ENCODE data around the gene CHTF18.

The CHTF18 gene

DNA sequence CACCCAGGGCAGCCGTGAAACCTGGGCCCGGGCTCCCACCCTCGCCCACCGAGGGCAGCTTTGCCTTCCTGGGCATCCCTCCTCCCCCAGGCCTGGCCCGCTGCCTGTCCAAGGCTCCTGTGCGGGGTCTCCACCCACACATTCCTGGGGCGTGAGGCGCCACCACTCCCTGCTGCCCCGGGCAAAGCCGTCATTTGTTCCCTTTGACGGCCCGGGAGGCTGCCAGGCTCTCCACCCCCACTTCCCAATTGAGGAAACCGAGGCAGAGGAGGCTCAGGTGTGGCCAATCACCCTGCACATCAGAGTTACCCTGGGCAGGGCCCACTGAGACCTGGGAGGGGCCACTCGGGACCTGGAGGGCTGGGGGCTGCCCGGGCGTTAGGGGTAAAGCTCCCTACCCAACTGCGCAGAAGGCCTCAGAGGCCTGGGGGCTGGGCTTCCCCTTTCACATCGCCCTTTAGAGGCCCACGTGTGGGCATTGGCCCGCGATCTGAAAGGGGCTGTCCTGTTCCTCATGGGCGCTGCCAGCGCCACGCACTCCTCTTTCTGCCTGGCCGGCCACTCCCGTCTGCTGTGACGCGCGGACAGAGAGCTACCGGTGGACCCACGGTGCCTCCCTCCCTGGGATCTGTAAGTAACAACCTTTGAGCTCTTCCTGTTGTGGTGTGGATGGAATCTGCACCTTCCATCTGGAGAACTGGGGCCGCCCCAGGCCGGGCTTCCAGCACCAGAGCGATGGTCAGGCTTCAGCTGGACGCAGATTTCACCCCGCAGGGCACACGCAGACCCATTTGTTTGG is 27.7 kb upstream of the CHTF18 start, which contains the start of gene MSLN:
TSS of gene MSLN (plus strand) at position 190 of the 799 bp plus-strand sequence. CDS start 1,947 bp downstream, outside the sequence.
- DNase-seq (ENCODE audit: low spot score) = no peak

DNA sequence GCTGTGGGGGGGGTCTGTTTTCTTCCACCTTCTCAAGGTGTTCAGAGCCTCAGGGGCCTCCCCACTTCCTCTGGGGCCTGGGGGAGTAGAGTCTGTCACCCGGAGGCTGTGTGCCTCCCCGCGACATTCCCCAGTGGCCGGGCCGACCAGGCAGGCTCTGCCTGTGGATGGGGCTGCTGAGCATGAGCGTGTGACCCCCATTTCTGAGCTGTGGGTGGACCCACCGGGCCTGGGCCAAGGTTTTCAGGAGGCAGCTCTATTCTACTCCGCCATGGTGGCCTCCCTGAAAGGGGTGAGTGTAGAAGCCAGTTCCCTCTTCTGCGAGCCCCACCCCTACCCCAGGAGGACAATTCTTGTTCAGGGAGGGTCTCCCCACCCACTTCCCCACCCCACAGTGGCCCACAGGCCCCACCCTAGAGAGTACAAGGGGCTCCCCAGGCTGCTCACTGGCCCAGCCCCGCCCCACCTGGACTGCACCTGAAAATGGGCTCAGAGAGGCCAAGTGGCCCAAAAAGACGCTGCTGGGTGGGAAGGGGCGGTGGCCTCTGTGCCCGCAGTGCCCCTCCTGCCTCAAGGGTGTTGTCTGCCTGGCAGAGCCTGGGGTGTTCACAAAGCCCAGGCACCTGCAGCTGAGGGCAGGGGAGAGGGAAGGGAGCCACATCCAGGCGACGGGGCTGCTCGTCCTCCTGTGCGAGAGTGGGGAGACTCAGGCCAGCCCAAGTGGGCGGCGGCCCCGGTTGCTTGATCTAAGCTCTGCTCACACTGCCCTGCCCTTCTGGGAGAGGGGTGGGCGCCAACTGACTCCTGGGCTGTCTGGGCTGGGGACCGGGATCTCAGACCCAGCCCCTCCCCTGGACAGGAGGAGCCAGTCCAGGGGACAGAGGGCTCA is 26.6 kb upstream of the CHTF18 start:
- DNase-seq (ENCODE audit: low spot score) = no peak

DNA sequence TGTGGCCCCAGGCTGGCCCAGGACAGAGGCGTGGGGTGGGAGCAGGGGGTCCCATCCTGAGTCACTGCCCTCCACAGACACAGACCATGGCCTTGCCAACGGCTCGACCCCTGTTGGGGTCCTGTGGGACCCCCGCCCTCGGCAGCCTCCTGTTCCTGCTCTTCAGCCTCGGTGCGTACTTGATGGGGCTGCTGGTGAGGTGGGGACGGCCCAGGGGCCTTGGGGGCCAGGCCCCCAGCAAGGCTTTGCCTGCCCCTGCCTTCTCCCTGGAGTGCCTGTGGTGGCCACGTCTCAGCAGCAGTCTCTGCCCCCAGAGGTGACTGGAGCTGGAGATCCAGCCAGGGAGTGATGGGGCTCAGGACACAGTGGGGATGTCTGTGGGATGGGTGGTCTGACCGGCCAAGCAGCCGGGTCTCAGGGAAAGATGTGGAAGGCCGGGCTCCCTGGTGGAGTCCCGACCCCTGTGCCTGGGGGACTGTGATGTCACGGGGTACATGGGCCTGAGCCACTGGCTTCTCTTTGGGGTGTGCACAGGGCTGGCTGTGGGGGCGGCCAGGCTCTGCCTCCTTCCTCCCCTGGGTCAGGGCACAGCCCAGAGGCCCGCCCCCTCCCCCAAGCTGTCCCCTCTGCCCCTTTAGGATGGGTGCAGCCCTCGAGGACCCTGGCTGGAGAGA is 25.7 kb upstream of the CHTF18 start:
- DNase-seq (ENCODE audit: low spot score) = no peak

DNA sequence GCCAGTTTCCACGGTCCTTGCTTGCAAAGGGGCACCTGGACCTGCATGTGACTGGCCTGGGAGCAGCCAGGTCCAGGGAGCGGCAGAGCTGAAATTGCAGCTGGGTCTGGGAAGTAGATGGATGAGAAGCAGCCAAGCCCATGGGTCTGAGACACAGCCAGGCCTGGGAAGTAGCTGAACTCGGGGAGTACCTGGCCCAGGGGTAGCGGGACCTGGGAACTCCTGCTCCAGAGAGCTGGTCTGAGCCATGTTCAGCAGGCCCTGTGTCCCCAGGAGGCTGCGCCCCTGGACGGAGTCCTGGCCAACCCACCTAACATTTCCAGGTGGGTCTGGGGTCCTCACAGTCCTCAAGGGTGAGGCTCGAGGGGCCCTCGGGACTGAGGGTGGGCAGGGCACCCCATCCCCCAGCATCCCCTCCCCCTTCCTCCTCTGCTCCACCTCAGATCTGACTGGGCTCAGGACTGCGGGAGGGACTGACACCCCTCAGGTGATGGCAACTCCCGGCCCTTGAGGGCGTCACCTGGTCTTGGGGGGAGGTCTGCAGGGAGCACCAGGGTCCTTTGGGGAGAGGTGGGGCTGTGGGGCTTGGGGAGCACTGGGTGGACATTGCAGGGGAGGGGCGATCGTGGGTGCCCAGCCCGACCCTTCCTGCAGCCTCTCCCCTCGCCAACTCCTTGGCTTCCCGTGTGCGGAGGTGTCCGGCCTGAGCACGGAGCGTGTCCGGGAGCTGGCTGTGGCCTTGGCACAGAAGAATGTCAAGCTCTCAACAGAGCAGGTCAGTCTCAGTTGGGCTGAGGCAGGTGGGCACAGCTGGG is 24.8 kb upstream of the CHTF18 start:
- DNase-seq (ENCODE audit: low spot score) = no peak

DNA sequence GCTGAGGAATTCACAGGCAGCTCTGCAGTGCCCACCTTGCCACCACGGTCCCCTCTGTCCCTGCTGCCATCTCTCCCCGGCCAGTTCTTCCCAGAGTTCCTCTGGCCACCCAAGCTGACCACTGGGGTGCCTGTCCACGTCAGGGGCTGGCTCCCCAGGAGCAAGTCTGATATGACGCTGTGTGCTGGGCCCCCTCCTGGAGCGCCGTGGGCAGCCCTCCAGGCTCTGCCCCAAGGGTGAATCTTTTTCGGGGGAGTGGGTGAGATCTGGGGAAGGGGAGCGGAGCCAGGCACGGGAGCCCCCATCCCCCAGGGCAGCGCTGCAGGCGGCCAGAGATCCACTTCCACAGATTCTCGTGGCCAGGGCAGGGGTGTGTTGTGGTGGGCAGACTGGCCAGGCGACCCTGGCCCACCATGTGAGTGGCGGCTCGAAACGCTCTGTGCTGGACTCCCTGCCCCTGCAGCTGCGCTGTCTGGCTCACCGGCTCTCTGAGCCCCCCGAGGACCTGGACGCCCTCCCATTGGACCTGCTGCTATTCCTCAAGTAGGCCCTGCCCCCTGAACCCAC is 24.2 kb upstream of the CHTF18 start:
- no peak for DNase-seq (ENCODE audit: low spot score)

DNA sequence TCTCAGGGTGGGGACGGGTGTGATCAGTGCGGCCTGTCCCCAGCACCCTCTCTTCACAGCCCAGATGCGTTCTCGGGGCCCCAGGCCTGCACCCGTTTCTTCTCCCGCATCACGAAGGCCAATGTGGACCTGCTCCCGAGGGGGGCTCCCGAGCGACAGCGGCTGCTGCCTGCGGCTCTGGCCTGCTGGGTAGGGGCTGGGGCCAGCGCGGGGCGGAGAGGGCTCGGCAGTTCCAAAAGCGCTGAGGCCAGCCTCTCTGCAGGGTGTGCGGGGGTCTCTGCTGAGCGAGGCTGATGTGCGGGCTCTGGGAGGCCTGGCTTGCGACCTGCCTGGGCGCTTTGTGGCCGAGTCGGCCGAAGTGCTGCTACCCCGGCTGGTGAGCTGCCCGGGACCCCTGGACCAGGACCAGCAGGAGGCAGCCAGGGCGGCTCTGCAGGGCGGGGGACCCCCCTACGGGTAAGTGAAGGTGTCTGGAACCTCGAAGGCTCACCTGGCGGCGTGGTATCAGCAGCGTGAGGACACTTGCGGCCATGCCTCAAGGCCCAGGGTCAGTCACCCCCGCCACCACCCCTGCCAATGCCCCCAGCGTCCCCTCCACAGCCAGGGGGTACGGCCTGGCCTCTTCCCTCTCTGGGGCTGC is 23.5 kb upstream of the CHTF18 start:
- DNase-seq (ENCODE audit: low spot score) = no peak

DNA sequence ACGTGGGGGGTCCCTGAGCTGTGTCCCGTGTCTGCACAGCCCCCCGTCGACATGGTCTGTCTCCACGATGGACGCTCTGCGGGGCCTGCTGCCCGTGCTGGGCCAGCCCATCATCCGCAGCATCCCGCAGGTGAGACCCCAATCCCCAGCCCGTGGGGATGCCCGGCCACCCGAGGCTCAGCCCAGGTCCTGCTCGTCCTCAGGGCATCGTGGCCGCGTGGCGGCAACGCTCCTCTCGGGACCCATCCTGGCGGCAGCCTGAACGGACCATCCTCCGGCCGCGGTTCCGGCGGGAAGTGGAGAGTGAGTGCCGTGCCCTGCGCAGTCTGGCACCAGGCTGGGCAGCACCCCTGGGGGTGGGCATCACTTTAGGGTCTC is 22.9 kb upstream of the CHTF18 start:
- DNase-seq (ENCODE audit: low spot score) = no peak

DNA sequence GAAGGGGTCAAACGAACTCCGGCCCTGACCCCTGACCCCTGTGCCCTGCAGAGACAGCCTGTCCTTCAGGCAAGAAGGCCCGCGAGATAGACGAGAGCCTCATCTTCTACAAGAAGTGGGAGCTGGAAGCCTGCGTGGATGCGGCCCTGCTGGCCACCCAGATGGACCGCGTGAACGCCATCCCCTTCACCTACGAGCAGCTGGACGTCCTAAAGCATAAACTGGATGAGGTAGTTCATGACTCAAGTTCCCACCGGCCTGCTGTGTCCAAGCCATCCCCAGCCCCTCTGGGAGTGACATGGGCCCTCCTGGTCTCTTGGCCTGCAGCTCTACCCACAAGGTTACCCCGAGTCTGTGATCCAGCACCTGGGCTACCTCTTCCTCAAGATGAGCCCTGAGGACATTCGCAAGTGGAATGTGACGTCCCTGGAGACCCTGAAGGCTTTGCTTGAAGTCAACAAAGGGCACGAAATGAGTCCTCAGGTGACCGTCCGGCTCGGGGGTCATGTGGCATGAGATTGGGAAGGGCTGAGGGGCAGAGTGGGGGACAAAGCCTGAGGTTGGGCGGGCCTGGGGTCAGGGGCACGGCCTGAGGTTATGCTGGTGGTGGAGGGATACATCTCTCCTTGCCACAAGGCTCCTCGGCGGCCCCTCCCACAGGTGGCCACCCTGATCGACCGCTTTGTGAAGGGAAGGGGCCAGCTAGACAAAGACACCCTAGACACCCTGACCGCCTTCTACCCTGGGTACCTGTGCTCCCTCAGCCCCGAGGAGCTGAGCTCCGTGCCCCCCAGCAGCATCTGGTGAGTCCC is 22.2 kb upstream of the CHTF18 start:
- DNase-seq (ENCODE audit: low spot score) = no peak

DNA sequence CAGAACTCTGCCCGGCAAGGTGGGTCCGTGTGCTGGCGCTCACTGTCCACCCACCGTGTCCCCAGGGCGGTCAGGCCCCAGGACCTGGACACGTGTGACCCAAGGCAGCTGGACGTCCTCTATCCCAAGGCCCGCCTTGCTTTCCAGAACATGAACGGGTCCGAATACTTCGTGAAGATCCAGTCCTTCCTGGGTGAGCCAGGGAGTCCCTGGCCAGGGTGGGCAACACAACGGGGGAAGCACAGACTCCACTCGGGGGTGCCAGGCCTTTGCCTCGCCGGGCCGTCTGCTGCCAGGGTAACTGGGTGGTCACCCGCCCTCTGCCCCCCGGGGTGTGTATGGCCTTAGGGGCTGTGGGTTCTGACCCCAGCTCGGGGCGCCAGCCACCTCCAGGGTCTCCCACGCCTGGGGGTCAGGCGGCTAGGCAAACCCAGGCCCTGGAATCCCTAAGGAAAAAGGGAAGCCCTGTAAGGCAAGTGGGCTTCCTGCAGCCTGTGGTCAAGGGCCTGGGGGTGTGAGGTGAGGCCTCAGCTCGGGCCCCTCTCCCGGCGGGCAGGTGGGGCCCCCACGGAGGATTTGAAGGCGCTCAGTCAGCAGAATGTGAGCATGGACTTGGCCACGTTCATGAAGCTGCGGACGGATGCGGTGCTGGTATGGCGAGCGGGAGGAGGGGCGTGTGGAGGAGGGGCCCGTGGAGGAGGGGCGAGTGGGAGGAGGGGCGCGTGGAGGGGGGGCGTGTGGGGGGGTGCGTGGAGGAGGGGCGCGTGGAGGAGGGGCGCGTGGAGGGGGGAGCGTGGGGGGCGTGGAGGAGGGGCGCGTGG is 21.4 kb upstream of the CHTF18 start:
- no peak for DNase-seq (ENCODE audit: low spot score)

DNA sequence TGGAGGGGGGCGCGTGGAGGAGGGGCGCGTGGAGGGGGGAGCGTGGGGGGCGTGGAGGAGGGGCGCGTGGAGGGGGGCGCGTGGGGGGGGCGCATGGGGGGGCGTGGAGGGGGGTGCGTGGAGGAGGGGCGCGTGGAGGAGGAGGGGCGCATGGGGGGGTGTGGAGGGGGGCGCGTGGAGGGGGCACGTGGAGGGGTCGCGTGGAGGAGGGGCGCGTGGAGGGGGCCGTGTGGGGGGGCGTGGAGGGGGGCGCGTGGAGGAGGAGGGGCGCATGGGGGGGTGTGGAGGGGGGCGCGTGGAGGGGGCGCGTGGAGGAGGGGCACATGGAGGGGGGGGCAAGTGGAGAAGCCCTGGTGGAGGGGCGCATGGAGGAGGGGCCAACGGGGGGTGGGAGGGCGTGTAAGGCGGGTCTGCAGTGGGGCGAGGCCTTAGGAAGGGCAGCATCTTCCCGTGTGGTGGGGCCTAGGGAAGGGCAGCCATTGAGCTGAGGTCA is 20.6 kb upstream of the CHTF18 start:
- DNase-seq (ENCODE audit: low spot score) = no peak

DNA sequence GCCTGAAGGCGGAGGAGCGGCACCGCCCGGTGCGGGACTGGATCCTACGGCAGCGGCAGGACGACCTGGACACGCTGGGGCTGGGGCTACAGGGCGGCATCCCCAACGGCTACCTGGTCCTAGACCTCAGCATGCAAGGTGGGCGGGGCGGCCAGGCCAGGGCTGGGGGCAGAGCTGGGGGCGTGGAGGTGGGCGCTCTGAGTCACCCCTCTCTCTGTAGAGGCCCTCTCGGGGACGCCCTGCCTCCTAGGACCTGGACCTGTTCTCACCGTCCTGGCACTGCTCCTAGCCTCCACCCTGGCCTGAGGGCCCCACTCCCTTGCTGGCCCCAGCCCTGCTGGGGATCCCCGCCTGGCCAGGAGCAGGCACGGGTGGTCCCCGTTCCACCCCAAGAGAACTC is 20.0 kb upstream of the CHTF18 start:
- DNase-seq (ENCODE audit: low spot score) = no peak

DNA sequence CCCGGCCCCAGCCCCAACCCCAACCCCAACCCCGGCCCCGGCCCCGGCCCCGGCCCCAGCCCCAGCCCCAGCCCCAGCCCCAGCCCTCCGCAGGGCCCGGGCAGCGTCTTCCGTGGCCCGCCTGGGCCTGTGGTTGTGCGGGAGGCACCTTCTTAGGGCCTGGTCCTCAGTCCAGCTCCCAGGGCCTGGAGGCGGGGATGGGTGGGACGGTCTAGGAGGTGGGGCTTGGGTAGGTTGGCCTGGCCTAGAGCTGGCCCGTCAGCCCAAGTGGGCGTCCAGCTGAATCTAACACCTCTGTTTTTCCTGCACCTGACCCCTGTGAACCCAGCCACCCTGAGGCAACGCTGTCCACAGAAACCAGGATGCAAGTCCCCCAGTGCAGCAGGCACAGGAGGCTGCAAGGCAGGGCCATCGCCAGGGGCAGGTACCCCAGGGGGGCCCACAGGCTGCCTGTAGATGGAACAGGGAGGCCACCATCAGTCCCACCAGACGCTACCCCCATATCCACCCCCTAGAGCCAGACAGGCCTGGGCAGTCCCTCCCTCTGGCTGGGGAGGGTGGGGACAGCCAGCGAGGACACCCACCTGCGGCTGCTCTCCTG is 19.1 kb upstream of the CHTF18 start:
- no peak for DNase-seq (ENCODE audit: low spot score)

DNA sequence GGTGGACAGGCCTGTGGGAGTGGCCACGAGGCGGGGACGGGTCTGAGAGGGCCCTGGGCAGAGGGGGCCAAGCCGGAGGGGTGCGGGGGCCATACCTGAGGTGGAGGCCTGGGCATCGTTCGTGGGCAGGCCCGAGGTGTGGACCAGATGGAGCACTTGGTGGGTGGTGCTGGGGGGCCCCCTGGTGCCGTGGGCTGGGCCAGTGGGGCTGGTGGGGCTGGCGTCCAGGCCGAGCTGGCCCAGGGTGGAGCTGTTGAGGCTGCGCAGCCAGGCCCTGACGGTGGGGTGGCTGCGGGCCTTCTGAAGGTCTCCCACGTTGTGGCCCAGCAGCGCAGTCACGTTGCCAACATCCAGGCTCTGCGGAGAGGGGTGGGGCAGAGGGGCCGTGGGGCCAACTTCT is 18.5 kb upstream of the CHTF18 start:
- no peak for DNase-seq (ENCODE audit: low spot score)

DNA sequence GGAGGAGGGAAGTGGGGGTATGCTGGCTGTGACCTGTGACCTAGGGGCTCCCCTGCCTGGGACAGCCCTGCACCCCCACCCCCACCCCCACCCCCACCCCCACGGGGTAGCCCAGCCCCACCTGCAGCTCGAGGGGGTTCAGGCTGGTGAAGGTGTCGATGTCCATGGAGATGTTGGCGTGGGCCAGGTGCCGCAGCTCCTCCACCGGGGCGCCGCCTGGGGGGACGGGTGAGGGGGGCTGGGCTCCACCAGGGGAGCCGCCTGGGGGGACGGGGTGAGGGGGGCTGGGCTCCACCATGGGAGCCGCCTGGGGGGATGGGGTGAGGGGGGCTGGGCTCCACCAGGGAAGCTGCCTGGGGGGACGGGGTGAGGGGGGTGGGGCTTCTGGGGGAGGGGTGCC is 18.0 kb upstream of the CHTF18 start:
- DNase-seq (ENCODE audit: low spot score) = no peak

DNA sequence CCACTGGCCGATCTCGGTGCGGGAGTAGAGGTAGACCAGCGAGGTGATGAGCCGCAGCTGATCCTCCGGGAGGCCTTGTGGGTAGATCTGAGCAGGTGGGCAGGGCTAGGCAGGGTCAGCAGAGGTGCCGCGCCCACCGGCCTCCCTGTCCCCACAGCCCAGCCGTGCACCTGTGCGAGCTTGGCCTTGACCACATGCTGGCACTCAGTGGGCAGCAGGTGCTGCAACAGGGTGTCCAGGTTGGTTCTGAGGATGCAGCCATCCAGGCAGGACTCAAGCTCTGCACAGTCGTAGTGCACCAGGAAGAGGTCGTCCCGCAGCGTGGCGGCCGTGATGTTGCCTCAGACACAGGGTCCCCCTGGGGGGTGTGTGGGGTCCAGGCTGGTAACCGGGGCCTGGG is 15.5 kb upstream of the CHTF18 start:
- DNase-seq (ENCODE audit: low spot score) = no peak

DNA sequence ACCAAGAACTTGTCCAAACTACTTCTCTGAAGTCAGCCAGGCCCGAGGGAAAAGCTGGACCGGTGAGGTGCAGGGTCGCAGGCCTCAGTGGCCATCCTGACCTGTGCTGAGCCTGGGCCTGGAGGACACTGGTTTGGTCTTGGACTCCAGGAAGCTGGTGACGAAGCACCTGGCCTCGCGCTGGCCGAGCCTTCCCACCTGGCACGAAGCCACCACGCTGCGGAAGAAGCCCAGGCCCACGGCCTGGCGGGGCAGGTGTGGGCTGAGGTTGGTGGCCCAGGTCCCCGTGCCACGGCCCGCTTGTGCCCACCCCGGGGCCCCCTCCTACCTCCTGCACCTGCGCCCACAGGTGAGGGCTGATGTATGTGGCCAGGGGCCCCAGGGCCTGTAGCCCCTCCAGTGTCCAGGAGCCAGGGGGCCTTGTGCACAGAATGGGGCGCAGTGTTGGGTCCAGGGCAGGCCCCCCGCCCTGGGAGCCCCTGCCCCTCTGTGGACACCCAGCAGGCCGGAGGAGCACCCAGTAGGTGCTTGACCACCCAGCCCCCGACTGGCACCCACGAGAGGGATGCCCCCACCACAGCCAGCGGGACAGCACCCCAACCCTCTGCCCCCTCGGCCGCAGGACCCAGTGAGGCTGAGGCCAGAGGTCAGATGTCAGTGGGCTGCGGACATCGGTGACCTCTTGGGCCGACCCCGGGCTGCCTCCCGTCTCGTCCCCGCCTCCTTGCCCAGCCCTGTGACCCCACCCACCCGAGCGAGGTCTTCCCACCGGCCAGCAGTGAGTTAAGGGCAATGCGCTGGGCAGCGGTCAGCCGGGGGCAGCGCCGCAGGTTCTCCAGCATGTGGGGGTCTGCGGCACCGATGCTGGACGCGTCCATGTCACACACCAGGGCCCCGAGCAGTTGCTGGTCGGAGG is 14.1 kb upstream of the CHTF18 start:
- DNase-seq (ENCODE audit: low spot score) = no peak

DNA sequence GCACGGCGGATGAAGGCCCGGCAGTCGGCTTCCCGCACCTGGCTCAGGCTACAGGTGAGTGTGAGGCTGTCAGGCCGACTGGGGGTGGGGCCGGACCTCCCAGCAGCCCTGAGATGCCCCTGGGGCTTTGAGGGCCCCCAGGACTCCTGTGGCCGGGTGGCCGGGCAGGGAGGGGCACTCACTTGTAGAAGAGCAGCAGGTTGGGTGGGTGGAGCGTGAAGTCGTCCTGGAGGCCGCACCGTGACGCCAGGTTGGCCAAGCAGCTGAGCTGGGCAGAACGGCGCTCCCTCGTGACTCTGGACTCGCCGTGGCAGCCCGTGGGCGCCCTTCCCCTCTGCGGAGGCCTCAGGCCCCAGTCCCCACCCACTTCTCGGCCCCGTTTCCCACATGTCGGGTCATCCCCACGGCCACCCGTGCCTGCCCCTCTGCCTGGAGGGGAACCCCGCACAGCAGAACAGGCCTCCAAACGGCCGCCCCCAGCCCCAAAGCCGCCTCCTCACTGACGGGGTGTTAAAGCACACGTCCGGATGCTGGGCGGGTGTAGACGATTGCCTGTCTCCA is 13.1 kb upstream of the CHTF18 start:
- DNase-seq (ENCODE audit: low spot score) = no peak

Data from CD4-positive, alpha-beta T cell treated with Interleukin-2 at 100 ng/mL for 4 hours (primary cell).